COLO668 (cell line): ENCODE results near the gene ZDHHC22.

Experiments
- DNase-seq: peaks from one replicate; lab custom pipeline; 2025; ENCODE audit not compliant: unreplicated experiment; lab: John Stamatoyannopoulos, UW

Gene ZDHHC22

DNA sequence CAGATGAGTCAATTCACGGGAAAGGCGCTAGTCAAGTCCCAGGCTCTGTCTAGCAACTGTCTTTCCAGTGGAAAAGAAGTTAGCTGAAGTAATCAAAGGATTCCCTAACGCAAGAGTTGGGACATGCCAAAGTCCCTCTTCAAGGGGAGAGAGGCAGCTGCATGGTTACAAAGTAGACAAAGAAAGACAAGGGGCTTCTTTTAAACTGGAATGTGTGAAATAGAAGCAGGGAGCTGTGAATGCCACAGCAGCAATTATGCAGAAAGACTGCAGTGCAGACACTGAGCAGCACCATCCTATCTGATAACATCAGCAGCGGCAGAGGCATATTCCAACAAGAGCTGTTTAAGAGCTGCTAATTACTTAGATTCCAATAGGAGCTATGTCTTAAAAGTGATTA lies 56.1 kb downstream of the ZDHHC22 start:
- no peak for DNase-seq

GRCh38 chr14:77084985-77085384 lies 56.6 kb downstream of the ZDHHC22 start:
- DNase-seq = no peak

- no peak for DNase-seq
Observed at GRCh38 chr14:77083082-77083481, 58.5 kb downstream of the ZDHHC22 start.

- DNase-seq = no peak
Observed at GRCh38 chr14:77082356-77082755, 59.2 kb downstream of the ZDHHC22 start.
